HepG2 (cell line): ENCODE measurements around the gene LARP4. TPM values are rescaled to one million over a fixed set of nuclear protein-coding genes. Genes with fewer than 3 reads are reported as not detected.

Experiments
- CCDC6 ChIP-seq: sonication (generic); formaldehyde crosslinking; IDR thresholded peaks from 2 replicates; pipeline ENCODE4 v1.8.1; 2022; ENCODE audit warnings: mild to moderate bottlenecking, missing genetic modification reagents, moderate library complexity
- HOXA7 ChIP-seq: sonication (generic); formaldehyde crosslinking; IDR thresholded peaks from 2 replicates; pipeline ENCODE4 v1.8.1; 2022; ENCODE audit warnings: mild to moderate bottlenecking, missing genetic modification reagents, moderate library complexity
- KAT2B ChIP-seq: fragments of 150-350 bp; IDR thresholded peaks from 2 replicates; pipeline ENCODE4 v1.6.1; 2014; ENCODE audit warnings: low read depth, low read length, borderline replicate concordance
- MATR3 ChIP-seq: sonication (generic); formaldehyde crosslinking; IDR thresholded peaks from 2 replicates; pipeline ENCODE4 v1.4.0; 2020; ENCODE audit warnings: missing genetic modification reagents
- MBD4 ChIP-seq: IDR thresholded peaks from 2 replicates; pipeline ENCODE4 v1.6.1; 2012; ENCODE audit warnings: low read length, inconsistent platforms, borderline replicate concordance
- NCOR1 ChIP-seq: fragments of 200-600 bp; sonication (generic); IDR thresholded peaks from 2 replicates; pipeline ENCODE4 v1.7.0; 2017; ENCODE audit warnings: antibody characterized with exemption, low read length, borderline replicate concordance
- NFIB ChIP-seq: sonication (generic); formaldehyde crosslinking; IDR thresholded peaks from 2 replicates; pipeline ENCODE4 v1.9.0; 2021; ENCODE audit warnings: missing genetic modification reagents, mild to moderate bottlenecking, borderline replicate concordance
- PCBP2 ChIP-seq: fragments of 200-400 bp; formaldehyde crosslinking; optimal IDR thresholded peaks from 2 replicates; pipeline ENCODE3; 2018; ENCODE audit warnings: low read length, low read depth; ENCODE audit not compliant: poor library complexity, severe bottlenecking
- PHF21A ChIP-seq: sonication (generic); formaldehyde crosslinking; IDR thresholded peaks from 2 replicates; pipeline ENCODE4 v1.5.0; 2020; ENCODE audit warnings: mild to moderate bottlenecking, missing genetic modification reagents
- PRDM4 ChIP-seq: sonication (generic); formaldehyde crosslinking; IDR thresholded peaks from 2 replicates; pipeline ENCODE4 v1.9.0; 2021; ENCODE audit warnings: missing genetic modification reagents, borderline replicate concordance
- RARA ChIP-seq: IDR thresholded peaks from 2 replicates; pipeline ENCODE4 v1.6.1; 2016; ENCODE audit warnings: missing genetic modification reagents, missing compliant biosample characterization
- THAP9 ChIP-seq: sonication (generic); formaldehyde crosslinking; IDR thresholded peaks from 2 replicates; pipeline ENCODE4; 2020; ENCODE audit warnings: missing genetic modification reagents, mild to moderate bottlenecking, borderline replicate concordance
- THRA ChIP-seq: sonication (generic); formaldehyde crosslinking; IDR thresholded peaks from 2 replicates; pipeline ENCODE4 v1.4.0; 2020; ENCODE audit warnings: missing genetic modification reagents, borderline replicate concordance
- XBP1 ChIP-seq: sonication (generic); formaldehyde crosslinking; IDR thresholded peaks from 2 replicates; pipeline ENCODE4 v1.5.0; 2020; ENCODE audit warnings: missing genetic modification reagents
- ZBTB1 ChIP-seq: sonication (generic); formaldehyde crosslinking; IDR thresholded peaks from 2 replicates; pipeline ENCODE4 v1.4.0; 2020; ENCODE audit warnings: missing genetic modification reagents, borderline replicate concordance
- ZFP36L1 ChIP-seq: sonication (generic); formaldehyde crosslinking; IDR thresholded peaks from 2 replicates; pipeline ENCODE4 v1.8.0; 2022; ENCODE audit warnings: mild to moderate bottlenecking, missing genetic modification reagents, moderate library complexity
- ZKSCAN1 ChIP-seq: fragments of 150-350 bp; IDR thresholded peaks from 2 replicates; pipeline ENCODE4 v1.6.1; 2014; ENCODE audit warnings: low read length
- ZNF256 ChIP-seq: sonication (generic); formaldehyde crosslinking; conservative IDR thresholded peaks from 2 replicates; pipeline ENCODE4 v1.4.0; 2020; ENCODE audit warnings: missing genetic modification reagents
- ZNF296 ChIP-seq: sonication (generic); formaldehyde crosslinking; conservative IDR thresholded peaks from 2 replicates; pipeline ENCODE4 v1.5.0; 2020; ENCODE audit warnings: mild to moderate bottlenecking, missing genetic modification reagents
- polyA plus RNA-seq, 8 experiments: library from polyadenylated mRNA; depleted of rRNA in 3 of 8; stranded (reverse) in 7 of 8; unstranded in 1 of 8; fragments of >200 nt; fragmentation: Illumina TruSeq in 4 of 8; extraction: Trizol in 4 of 8; gene quantifications; 2 replicates each; pipeline versions ENCODE4 v1.2.1 to v1.2.3, GENCODE V29; 2011 to 2016; ENCODE audit warnings: low read depth in 4 of 8, missing spikeins in 1 of 8, mixed read lengths in 1 of 8; ENCODE audit not compliant: insufficient read depth in 1 of 8
- total RNA-seq, 5 experiments: library from RNA; depleted of rRNA; stranded (reverse); fragments of >200 nt; fragmentation: Illumina TruSeq; extraction: Trizol; gene quantifications; 2 replicates each; pipeline ENCODE4 v1.2.3, GENCODE V29; 2016; ENCODE audit warnings: low read depth in 1 of 5
- TF ChIP-seq, protein P1 (sequence below): sonication (generic); formaldehyde crosslinking; IDR thresholded peaks from 2 replicates; pipeline ENCODE4 v1.8.1; 2023; ENCODE audit warnings: missing genetic modification reagents, inconsistent platforms, borderline replicate concordance

Gene LARP4
- total and polyA plus RNA-seq, 2 of the 13 experiments (the other 11 are each of a cell fraction or from before 2014, with no cell fraction given) = 16.4 to 42.7 TPM

DNA sequence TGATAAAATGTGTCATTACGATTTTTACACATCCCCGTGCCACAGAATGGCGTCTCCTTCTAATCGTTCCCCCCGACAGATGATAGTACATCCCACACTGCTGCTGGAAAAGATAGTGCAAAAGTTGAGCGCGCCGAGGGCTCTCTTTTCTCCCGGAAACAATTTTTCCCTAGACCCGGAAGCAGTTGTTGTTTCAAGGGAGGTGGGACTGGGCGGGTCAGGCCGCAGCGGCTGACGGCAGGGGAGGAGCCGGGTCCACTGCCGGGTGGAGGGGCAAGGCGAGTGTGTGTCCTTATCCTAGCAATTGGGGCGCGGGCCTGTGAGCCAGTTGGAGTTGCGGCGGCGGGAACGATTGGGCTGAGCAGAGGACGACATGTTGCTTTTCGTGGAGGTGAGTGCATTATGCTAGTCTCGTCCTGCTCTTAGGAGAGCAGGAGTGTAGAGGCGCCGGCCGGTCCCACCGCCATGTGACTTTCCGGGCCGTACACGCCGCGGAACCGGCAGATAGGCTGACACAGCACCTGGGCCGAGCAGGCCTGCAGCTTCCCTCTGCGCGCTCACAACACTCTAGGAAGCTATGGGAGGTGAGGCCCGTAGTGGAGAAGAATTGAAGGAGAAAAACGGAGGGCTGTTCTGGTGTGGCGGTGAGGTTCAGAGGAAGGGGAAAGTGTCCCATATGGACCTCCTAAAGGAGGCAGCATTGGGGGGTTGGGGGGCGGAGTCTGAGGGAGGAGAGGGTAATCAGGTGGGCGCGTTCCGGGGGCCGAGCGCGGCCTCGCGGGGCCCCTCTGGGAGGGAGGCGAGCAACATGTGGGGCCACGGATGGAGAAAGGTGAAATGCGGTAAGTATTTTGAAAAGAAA lies at the start of gene LARP4 (continued):
- TF ChIP-seq ZBTB1 (CRISPR knock-in tag) (no peak), ZKSCAN1 (no peak), RARA (CRISPR knock-in tag) (no peak; the same call in 1 of the 2 replicates), THRA (CRISPR knock-in tag) (no peak), PCBP2 (no peak), PRDM4 (no peak), MATR3 (CRISPR knock-in tag) (no peak), ZNF256 (CRISPR knock-in tag) (no peak; the same call in 1 of the 2 replicates), ZNF296 (no peak; the same call in 1 of the 2 replicates), NFIB (no peak), XBP1 (CRISPR knock-in tag) (no peak; the same call in 1 of the 2 replicates), NCOR1 (peak; percentile 13; the same call in 1 of the 2 replicates), HOXA7 (CRISPR knock-in tag) (no peak), THAP9 (peak; percentile 91), PHF21A (CRISPR knock-in tag) (peak; percentile 79), MBD4 (no peak), CCDC6 (CRISPR knock-in tag) (peak; percentile 65; the same call in 1 of the 2 replicates), KAT2B (no peak), ZFP36L1 (CRISPR knock-in tag) (0 out of 2 replicates have a peak, but pooled peaks have one; percentile 63)
- TF ChIP-seq, protein P1, sequence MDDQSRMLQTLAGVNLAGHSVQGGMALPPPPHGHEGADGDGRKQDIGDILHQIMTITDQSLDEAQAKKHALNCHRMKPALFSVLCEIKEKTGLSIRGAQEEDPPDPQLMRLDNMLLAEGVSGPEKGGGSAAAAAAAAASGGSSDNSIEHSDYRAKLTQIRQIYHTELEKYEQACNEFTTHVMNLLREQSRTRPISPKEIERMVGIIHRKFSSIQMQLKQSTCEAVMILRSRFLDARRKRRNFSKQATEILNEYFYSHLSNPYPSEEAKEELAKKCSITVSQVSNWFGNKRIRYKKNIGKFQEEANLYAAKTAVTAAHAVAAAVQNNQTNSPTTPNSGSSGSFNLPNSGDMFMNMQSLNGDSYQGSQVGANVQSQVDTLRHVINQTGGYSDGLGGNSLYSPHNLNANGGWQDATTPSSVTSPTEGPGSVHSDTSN = no peak
